ENCODE results near the gene CXCL5.
"Not testable (repeated sequence)": the region's sequence is repeated elsewhere in the genome, so short reads cannot be mapped to it uniquely, and the experiment has no call there.

Gene CXCL5

GRCh38 chr4:73970011-73970410 is 28.5 kb downstream of the CXCL5 start:
- Histone ChIP-seq H3K9ac (ENCODE audit: low read depth, low read length) (no peak overlapping the region), H3K36me3 (ENCODE audit: insufficient read depth, low read length) (no peaks in the 10 kb centered on the region), H3K4me3 (ENCODE audit: low read length) (no peak overlapping the region), H3K4me1 (ENCODE audit: control insufficient read depth, insufficient read depth, low read length) (no peaks in the 10 kb centered on the region), H3K9me3 (replicated peaks; ENCODE audit: low read length) (no peaks in the 10 kb centered on the region), H3K27me3 (ENCODE audit: control insufficient read depth, insufficient read depth, low read length) (no peaks in the 10 kb centered on the region), H3K4me2 (ENCODE audit: low read length) (no peak overlapping the region)

DNA sequence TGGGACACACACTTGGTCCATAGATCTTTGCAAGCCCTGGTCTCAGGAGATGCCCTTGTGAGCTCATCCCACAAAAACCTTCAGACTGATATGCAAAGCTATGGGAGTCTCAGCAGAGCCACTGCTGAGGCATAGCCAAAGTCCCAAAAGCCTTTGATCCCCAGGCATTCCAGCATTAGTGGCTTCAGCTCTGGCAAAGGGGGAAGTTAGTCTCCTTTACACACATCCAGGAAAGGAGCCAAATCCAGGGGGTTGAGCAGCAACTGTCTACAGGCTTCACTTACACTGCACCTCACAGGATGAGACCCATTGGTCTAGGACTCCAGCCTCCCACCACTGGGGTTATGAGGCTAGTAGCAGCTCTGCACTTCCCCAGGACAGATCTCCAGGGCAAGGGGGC is 30.6 kb downstream of the CXCL5 start:
- no peaks in the 10 kb centered on the region for H3K27me3 ChIP-seq (ENCODE audit: control insufficient read depth, insufficient read depth, low read length)
- no peak overlapping the region for H3K4me3 ChIP-seq (ENCODE audit: low read length)
- H3K4me1 ChIP-seq (ENCODE audit: control insufficient read depth, insufficient read depth, low read length) = no peaks in the 10 kb centered on the region
- H3K9me3 ChIP-seq (replicated peaks; ENCODE audit: low read length) = no peaks in the 10 kb centered on the region
- H3K4me2 ChIP-seq (ENCODE audit: low read length) = no peak overlapping the region
- no peaks in the 10 kb centered on the region for H3K36me3 ChIP-seq (ENCODE audit: insufficient read depth, low read length)
- H3K9ac ChIP-seq (ENCODE audit: low read depth, low read length) = no peak overlapping the region

DNA sequence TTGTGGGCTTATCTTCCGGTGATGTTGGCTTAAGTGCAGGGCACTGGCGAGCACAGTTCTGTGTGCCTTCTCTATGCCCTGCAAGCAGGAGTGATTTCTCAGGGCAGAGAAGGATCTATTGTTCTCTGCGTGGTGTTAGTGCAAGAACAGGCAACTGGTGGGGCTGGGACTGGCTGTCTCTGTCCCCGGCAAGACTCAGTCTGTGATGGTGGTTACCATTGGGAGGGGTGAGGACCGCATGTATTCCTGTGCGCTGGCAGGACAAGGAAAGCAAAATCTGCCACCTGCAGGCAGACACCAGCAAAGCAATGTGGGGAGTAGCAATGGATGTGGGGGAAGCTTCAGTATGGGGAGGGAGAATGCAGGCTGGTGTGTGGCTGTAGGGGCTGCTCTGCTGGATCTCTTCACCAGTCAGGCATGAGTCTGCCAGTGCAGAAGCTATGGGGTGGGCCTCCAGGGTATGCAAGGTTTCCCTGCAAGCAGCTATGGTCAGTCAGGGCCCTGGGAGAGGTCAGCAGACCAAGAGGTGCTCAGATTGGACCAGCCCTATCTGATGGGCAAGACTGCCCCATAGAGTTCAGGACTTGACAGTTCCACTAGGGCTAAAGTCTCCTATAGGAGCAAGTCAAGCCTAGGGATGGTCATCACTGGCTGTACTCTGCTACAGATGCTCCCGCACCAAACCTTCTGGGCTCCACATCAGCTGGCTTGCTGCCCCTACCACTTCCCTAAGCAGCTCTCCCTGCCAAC is 33.4 kb downstream of the CXCL5 start:
- Histone ChIP-seq H3K9me3 (replicated peaks; ENCODE audit: low read length) (peaks cover 6% of the 10 kb centered on the region), H3K4me2 (ENCODE audit: low read length) (no peak overlapping the region), H3K4me3 (ENCODE audit: low read length) (no peak overlapping the region), H3K36me3 (ENCODE audit: insufficient read depth, low read length) (no peaks in the 10 kb centered on the region), H3K9ac (ENCODE audit: low read depth, low read length) (no peak overlapping the region), H3K27me3 (ENCODE audit: control insufficient read depth, insufficient read depth, low read length) (no peaks in the 10 kb centered on the region), H3K4me1 (ENCODE audit: control insufficient read depth, insufficient read depth, low read length) (no peaks in the 10 kb centered on the region)

DNA sequence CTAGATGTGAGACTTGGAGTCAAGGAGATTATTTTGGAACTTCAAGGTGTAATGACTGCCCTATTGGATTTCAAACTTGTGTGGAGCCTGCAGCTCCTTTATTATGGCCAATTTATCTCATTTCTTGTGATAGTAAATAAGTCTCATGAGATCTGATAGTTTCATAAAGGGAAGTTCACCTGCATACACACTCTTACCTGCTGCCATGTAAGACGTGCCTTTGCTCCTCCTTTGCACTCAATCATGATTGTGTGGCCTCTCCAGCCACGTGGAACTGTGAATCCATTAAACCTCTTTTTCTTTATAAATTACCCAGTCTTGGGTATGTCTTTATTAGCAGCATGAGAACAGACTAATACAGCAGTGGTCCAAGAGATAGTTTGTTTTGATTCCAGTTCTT is 35.8 kb downstream of the CXCL5 start:
- H3K4me2 ChIP-seq (ENCODE audit: low read length) = no peak overlapping the region
- no peaks in the 10 kb centered on the region for H3K4me1 ChIP-seq (ENCODE audit: control insufficient read depth, insufficient read depth, low read length)
- H3K27me3 ChIP-seq (ENCODE audit: control insufficient read depth, insufficient read depth, low read length) = no peaks in the 10 kb centered on the region
- H3K9me3 ChIP-seq (replicated peaks; ENCODE audit: low read length) = peaks cover 6% of the 10 kb centered on the region
- no peak overlapping the region for H3K4me3 ChIP-seq (ENCODE audit: low read length)
- H3K9ac ChIP-seq (ENCODE audit: low read depth, low read length) = no peak overlapping the region
- no peaks in the 10 kb centered on the region for H3K36me3 ChIP-seq (ENCODE audit: insufficient read depth, low read length)

DNA sequence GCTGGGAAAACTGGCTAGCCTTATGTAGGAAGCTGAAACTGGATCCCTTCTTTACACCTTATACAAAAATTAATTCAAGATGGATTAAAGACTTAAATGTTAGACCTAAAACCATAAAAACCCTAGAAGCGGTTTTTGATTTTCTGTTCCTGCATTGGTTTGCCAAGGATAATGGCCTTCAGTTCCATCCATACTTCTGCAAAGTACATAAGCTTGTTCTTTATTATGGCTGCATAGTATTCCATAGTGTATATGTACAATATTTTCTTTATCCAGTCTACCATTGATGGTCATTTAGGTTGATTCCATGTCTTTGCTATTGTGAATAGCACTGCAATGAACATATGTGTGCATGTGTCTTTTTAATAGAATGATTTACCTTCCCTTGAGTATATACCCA is 39.4 kb downstream of the CXCL5 start:
- H3K9me3 ChIP-seq (replicated peaks; ENCODE audit: low read length); H3K4me1 ChIP-seq (ENCODE audit: control insufficient read depth, insufficient read depth, low read length); H3K4me2 ChIP-seq (ENCODE audit: low read length); H3K36me3 ChIP-seq (ENCODE audit: insufficient read depth, low read length); H3K4me3 ChIP-seq (ENCODE audit: low read length); H3K27me3 ChIP-seq (ENCODE audit: control insufficient read depth, insufficient read depth, low read length); H3K9ac ChIP-seq (ENCODE audit: low read depth, low read length): not testable (repeated sequence)

DNA sequence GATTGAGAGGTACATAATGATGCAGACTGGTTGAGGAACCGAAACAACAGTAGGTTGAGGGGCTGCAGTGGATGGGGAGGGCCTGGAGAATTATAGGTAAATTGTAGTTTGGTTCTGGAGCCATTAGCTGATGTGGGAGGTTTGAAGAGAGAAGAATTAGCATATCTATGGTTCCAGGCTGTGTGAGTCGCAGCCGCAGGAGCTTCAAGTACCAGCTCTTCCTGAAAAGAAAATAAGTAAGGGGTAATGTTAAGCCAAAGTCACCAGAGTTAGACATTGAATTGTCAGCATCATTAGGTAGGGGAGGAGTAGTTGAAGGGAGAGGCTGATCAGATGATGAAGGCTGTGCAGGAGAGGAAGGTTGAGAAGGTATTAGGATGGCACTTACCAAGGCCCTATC is 46.1 kb downstream of the CXCL5 start:
- Histone ChIP-seq H3K36me3 (ENCODE audit: insufficient read depth, low read length) (no peaks in the 10 kb centered on the region), H3K9me3 (replicated peaks; ENCODE audit: low read length) (no peaks in the 10 kb centered on the region), H3K27me3 (ENCODE audit: control insufficient read depth, insufficient read depth, low read length) (no peaks in the 10 kb centered on the region), H3K4me1 (ENCODE audit: control insufficient read depth, insufficient read depth, low read length) (no peaks in the 10 kb centered on the region), H3K4me3 (ENCODE audit: low read length) (no peak overlapping the region), H3K4me2 (ENCODE audit: low read length) (no peak overlapping the region), H3K9ac (ENCODE audit: low read depth, low read length) (no peak overlapping the region)

DNA sequence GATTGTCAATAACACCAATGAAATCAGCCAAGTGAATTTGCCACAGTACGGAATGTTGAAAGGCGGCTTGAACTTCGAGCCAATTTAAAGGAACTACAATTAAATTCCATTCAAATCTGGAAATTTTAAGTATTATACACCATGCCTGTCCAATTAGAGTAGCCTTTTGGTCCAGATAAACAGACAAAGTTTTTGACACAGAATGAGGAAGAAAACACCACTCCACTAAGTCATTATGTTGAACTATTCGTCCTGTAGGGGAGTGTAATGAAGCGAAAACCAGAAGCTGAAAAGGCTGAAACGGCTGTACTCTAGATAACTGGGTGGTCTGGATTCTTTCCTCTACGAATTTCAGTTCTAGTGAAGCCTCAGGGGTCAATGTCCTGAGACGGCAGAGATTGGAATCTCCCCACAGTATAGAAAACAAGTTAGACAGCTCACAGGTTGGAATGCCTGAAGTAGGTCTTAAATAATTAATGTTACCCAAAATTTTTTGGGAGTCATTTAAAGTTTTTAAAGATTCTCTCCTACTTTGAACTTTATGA is 48.0 kb downstream of the CXCL5 start:
- not testable (repeated sequence) for H3K27me3 ChIP-seq (ENCODE audit: control insufficient read depth, insufficient read depth, low read length); H3K4me1 ChIP-seq (ENCODE audit: control insufficient read depth, insufficient read depth, low read length)

DNA sequence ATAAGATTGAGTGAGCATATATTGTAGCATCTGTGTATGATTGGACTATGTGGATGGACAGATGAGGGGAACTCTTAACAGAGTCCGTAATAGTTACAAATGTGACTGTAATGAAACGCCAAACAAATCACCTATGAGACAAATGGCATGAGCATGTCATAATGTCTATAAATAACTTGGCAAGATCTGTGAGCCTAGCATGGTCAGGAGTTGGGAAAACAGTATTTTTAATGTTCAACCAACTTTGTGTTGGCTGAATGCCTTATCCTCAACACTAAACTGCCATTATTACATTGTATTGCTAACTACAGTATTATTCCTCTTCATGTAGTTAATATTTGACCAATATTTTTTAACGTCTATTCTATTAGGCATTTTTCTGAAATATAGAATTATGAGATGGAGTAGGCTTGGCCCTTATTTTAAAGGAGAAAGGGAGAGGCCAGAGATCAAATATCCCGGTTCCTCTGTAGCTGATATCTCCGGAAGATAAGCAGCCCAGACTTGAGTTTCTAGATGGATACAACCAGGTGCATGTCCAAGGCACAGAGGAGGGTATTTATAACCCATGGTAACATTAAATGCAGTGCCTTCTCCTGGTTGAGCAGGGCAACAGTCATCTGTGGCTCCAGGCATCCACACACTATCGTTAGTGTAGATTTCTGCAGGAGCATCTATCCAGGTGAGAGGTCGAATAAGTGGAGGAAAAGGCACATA is 49.3 kb downstream of the CXCL5 start:
- H3K9me3 ChIP-seq (replicated peaks; ENCODE audit: low read length) = no peaks in the 10 kb centered on the region
- no peak overlapping the region for H3K4me3 ChIP-seq (ENCODE audit: low read length)
- H3K27me3 ChIP-seq (ENCODE audit: control insufficient read depth, insufficient read depth, low read length) = no peaks in the 10 kb centered on the region
- peaks cover 3% of the 10 kb centered on the region for H3K4me1 ChIP-seq (ENCODE audit: control insufficient read depth, insufficient read depth, low read length)
- no peak overlapping the region for H3K4me2 ChIP-seq (ENCODE audit: low read length)
- no peak overlapping the region for H3K9ac ChIP-seq (ENCODE audit: low read depth, low read length)
- H3K36me3 ChIP-seq (ENCODE audit: insufficient read depth, low read length) = no peaks in the 10 kb centered on the region

More for the DNA sequence above, 48.0 kb downstream of the CXCL5 start:
- H3K4me3 ChIP-seq (ENCODE audit: low read length); H3K9ac ChIP-seq (ENCODE audit: low read depth, low read length); H3K9me3 ChIP-seq (replicated peaks; ENCODE audit: low read length); H3K4me2 ChIP-seq (ENCODE audit: low read length); H3K36me3 ChIP-seq (ENCODE audit: insufficient read depth, low read length): not testable (repeated sequence)

- Histone ChIP-seq H3K4me3 (ENCODE audit: low read length) (no peak overlapping the region), H3K36me3 (ENCODE audit: insufficient read depth, low read length) (no peaks in the 10 kb centered on the region), H3K9me3 (replicated peaks; ENCODE audit: low read length) (no peaks in the 10 kb centered on the region), H3K27me3 (ENCODE audit: control insufficient read depth, insufficient read depth, low read length) (no peaks in the 10 kb centered on the region), H3K9ac (ENCODE audit: low read depth, low read length) (no peak overlapping the region), H3K4me2 (ENCODE audit: low read length) (no peak overlapping the region), H3K4me1 (ENCODE audit: control insufficient read depth, insufficient read depth, low read length) (peaks cover 6% of the 10 kb centered on the region)
Observed at GRCh38 chr4:73948291-73948690, 50.2 kb downstream of the CXCL5 start.

DNA sequence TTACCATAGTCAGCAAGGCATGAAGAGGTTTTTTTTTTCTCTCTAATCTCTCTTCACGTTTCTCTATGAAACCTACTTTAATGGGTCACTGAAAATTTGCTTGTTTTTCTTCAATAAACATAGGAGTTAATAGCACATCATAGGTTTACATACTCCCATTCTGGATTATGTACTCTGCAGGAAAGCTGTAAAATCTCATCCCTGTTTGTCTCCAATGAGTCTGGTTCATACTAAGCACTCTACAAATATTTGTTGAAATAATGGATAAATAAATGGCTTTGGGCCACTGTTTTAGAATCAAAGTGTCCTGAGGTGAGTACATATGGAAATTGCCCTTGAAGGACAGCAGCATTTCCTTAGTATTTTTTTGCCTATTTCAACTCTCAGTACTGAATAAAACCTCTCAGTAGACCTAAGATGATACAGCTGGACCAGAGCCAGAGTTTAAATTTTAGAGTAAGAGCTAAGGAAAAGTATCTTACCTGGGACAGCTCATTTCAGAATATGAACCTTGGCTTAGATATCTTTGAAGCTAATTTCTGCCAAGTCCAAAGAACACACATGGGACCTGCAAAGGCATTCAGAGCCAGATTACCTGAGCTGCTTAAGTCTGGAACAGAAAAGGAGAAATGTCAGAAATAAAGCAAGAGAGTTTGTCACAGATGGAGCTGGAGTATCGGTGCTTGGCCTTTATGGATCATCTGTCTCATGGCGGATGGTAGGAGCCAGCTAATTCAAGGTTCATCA is 51.1 kb downstream of the CXCL5 start:
- H3K4me3 ChIP-seq (ENCODE audit: low read length) = no peak overlapping the region
- no peaks in the 10 kb centered on the region for H3K36me3 ChIP-seq (ENCODE audit: insufficient read depth, low read length)
- no peaks in the 10 kb centered on the region for H3K27me3 ChIP-seq (ENCODE audit: control insufficient read depth, insufficient read depth, low read length)
- no peaks in the 10 kb centered on the region for H3K9me3 ChIP-seq (replicated peaks; ENCODE audit: low read length)
- peaks cover 6% of the 10 kb centered on the region for H3K4me1 ChIP-seq (ENCODE audit: control insufficient read depth, insufficient read depth, low read length)
- H3K4me2 ChIP-seq (ENCODE audit: low read length) = no peak overlapping the region
- no peak overlapping the region for H3K9ac ChIP-seq (ENCODE audit: low read depth, low read length)

DNA sequence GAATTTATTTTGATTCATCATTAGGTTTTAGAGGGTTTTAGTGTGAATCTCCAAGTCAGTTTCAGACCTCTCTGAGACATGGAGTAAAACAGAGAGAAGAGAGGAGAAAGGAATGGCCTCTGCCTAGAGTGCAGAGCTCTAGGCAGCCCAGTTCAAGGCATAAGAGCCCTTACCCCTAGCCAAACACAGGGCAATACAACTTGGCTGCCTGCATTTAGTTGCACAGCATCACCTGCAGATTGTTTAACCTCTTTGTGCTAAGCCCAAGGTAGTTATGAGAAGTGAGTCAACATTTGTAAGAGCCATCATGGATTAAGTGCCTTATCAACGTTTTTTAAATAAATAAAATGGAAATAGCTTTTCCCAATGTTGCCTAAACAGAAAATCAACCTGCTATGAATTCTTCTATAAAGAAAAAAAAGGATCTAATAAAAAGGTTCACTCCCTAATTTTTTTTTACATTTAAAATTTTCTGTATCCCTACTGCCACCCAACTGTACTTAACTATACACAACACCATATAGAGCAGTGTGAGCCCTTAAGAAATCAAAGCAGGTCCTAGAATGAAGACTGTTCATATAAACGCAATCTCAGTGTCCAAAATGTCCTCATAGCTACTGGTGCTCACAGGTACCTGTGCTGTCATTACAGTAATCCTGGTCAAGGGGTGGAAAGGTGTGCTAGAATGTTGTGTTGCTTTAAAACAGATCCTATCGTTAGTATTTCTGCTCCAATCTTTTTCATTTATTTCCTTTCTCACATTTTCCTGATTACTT is 52.6 kb downstream of the CXCL5 start:
- Histone ChIP-seq H3K4me2 (ENCODE audit: low read length) (no peak overlapping the region), H3K9me3 (replicated peaks; ENCODE audit: low read length) (no peaks in the 10 kb centered on the region), H3K9ac (ENCODE audit: low read depth, low read length) (no peak overlapping the region), H3K4me1 (ENCODE audit: control insufficient read depth, insufficient read depth, low read length) (peaks cover 6% of the 10 kb centered on the region), H3K36me3 (ENCODE audit: insufficient read depth, low read length) (no peaks in the 10 kb centered on the region), H3K4me3 (ENCODE audit: low read length) (no peak overlapping the region), H3K27me3 (ENCODE audit: control insufficient read depth, insufficient read depth, low read length) (no peaks in the 10 kb centered on the region)
